ENCODE data around the gene PFN1. TPM values are rescaled to one million over a fixed set of nuclear protein-coding genes. Genes with fewer than 3 reads are reported as not detected.

PFN1 gene
- total RNA-seq, 4 donors from 2014 or later, result 170 to 396 (median 304) TPM

DNA sequence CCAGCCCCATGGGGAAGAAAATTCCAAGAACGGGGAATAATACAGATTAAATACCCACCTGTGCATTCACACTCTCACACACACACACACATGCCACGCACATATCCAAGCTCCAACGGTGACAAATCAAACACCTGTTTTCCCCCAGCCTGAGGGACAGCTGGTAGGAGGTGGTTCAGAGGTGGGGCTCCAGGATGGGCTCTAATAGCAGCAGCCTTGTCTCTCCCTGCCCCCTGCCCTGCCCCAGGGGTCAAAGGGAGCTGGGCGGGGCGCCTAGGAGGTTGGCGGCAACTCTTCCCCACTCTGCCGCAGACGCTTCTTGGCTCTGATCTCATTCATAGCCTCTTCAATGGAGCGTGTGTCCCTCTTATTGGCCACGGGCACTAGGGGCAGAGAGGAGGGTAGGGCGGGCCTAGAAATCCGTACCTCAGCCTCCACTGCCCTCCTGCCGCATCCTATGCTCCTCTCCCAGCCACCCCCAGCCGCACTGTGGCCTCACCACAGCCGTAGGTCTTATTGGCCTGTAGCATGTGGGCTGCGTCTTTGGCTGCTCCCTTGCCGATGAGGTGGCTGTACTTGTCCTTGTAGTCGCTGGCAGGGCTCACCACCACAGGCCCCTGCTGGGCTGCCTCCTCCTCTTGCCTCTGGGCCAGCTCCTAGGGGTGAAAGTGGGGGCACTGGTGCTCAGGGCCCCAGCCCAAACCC is 11.1 kb upstream of the PFN1 start:
- no peaks in the 10 kb centered on the region for H3K9me3 ChIP-seq
- no peak for DNase-seq
- H3K27ac ChIP-seq, result no peak overlapping the region
- intact Hi-C loops (cut with DNase I; ENCODE audit: low total_unique reads), result no loop called here
- H3K27me3 ChIP-seq, result no peaks in the 10 kb centered on the region
- no peaks in the 10 kb centered on the region for H3K4me1 ChIP-seq
- H3K4me3 ChIP-seq, result no peak overlapping the region
- no peak for TF ChIP-seq POLR2A (IDR thresholded peaks at IDR 0.05)
- TF ChIP-seq, protein P1, sequence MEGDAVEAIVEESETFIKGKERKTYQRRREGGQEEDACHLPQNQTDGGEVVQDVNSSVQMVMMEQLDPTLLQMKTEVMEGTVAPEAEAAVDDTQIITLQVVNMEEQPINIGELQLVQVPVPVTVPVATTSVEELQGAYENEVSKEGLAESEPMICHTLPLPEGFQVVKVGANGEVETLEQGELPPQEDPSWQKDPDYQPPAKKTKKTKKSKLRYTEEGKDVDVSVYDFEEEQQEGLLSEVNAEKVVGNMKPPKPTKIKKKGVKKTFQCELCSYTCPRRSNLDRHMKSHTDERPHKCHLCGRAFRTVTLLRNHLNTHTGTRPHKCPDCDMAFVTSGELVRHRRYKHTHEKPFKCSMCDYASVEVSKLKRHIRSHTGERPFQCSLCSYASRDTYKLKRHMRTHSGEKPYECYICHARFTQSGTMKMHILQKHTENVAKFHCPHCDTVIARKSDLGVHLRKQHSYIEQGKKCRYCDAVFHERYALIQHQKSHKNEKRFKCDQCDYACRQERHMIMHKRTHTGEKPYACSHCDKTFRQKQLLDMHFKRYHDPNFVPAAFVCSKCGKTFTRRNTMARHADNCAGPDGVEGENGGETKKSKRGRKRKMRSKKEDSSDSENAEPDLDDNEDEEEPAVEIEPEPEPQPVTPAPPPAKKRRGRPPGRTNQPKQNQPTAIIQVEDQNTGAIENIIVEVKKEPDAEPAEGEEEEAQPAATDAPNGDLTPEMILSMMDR (IDR thresholded peaks at IDR 0.05), result no peak
- H3K36me3 ChIP-seq, result no peaks in the 10 kb centered on the region

DNA sequence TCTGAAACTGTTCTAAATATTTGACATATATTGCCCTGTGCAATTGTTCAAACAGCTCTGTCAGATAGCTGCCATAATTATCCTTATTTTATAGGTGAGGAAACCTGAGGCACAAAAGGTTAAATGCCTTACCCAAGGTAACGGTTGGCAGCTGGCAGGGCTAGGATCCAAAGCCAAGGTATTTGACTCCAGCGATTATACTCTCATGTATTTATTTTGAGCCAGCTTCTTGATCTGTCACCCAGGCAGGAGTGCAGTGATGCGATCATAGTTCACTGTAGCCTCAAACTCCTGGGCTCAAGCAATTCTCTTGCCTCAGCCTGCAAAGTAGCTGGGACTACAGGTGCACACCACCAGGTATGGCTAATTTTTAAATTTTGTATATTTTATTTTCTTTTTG is 9.8 kb upstream of the PFN1 start:
- no peak for DNase-seq
- Histone ChIP-seq H3K27ac (no peak overlapping the region), H3K36me3 (no peaks in the 10 kb centered on the region), H3K4me1 (no peaks in the 10 kb centered on the region), H3K4me3 (no peak overlapping the region), H3K9me3 (no peaks in the 10 kb centered on the region), H3K27me3 (no peaks in the 10 kb centered on the region)
- intact Hi-C loops (cut with DNase I; ENCODE audit: low total_unique reads), result no loop called here
- TF ChIP-seq, protein P1 (IDR thresholded peaks at IDR 0.05), result no peak
- no peak for TF ChIP-seq POLR2A (IDR thresholded peaks at IDR 0.05)

DNA sequence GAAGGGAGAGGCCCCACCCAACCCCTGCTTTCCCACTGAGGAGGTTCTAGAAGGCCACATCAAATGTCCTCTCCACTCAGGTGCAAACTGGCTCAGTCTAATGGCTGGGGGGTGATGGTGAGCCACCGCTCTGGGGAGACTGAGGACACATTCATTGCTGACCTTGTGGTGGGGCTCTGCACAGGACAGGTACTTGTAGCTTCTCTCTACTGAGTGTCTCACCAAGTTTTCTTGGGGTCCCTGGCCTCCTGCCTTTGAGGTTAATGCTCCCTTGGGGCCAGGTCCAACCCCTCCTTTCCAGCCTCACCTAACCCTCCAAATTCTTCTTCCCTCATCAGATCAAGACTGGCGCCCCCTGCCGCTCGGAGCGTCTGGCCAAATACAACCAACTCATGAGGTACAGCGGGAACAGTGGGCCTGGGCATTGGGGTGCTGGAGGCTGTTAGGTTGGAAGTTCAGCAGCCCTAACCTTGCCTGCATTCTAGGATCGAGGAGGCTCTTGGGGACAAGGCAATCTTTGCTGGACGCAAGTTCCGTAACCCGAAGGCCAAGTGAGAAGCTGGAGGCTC is 8.2 kb upstream of the PFN1 start:
- Histone ChIP-seq H3K4me1 (no peaks in the 10 kb centered on the region), H3K9me3 (no peaks in the 10 kb centered on the region), H3K36me3 (no peaks in the 10 kb centered on the region), H3K4me3 (no peak overlapping the region), H3K27me3 (no peaks in the 10 kb centered on the region), H3K27ac (no peak overlapping the region)
- intact Hi-C loops (cut with DNase I; ENCODE audit: low total_unique reads), result no loop called here
- TF ChIP-seq, protein P1 (IDR thresholded peaks at IDR 0.05), result no peak
- no peak for TF ChIP-seq POLR2A (IDR thresholded peaks at IDR 0.05)
- DNase-seq, result no peak

DNA sequence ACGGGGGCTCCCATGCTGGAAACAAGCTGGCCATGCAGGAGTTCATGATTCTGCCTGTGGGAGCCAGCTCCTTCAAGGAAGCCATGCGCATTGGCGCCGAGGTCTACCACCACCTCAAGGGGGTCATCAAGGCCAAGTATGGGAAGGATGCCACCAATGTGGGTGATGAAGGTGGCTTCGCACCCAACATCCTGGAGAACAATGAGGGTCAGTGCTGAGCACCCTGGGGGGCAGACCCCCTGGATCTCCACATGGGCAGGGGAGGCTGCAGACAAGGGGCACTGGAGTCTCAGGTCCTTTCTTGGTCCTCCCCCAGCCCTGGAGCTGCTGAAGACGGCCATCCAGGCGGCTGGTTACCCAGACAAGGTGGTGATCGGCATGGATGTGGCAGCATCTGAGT is 6.8 kb upstream of the PFN1 start:
- intact Hi-C loops (cut with DNase I; ENCODE audit: low total_unique reads), result no loop called here
- Histone ChIP-seq H3K27me3 (no peaks in the 10 kb centered on the region), H3K4me1 (no peaks in the 10 kb centered on the region), H3K27ac (no peak overlapping the region), H3K4me3 (no peak overlapping the region), H3K36me3 (no peaks in the 10 kb centered on the region), H3K9me3 (no peaks in the 10 kb centered on the region)
- DNase-seq, result no peak
- TF ChIP-seq, protein P1 (IDR thresholded peaks at IDR 0.05), result no peak
- no peak for TF ChIP-seq POLR2A (IDR thresholded peaks at IDR 0.05)

DNA sequence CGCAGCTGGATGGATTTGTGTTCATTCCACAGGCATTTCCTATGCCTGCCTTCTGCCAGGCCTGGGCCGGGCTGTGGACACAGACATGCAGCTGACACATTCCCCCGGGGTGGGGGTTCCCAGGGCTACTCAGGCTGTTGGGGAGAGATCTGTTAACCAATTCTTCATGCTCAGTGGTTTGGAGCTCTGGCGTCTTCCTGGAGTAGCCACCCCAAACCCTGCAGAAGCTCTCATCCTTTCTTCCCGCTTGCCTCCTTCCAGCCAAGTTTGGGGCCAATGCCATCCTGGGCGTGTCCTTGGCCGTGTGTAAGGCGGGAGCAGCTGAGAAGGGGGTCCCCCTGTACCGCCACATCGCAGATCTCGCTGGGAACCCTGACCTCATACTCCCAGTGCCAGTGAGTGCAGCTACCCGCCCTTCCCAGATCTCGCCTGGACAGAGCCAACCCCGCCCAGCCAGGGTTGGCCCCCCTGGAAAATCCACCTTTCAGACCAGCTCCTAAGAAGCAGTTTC is 5.2 kb upstream of the PFN1 start:
- H3K9me3 ChIP-seq, result no peaks in the 10 kb centered on the region
- no peak overlapping the region for H3K27ac ChIP-seq
- H3K36me3 ChIP-seq, result no peaks in the 10 kb centered on the region
- no peaks in the 10 kb centered on the region for H3K27me3 ChIP-seq
- no peaks in the 10 kb centered on the region for H3K4me1 ChIP-seq
- DNase-seq, result no peak
- H3K4me3 ChIP-seq, result no peak overlapping the region
- no peak for TF ChIP-seq POLR2A (IDR thresholded peaks at IDR 0.05)
- TF ChIP-seq, protein P1 (IDR thresholded peaks at IDR 0.05), result no peak
- intact Hi-C loops (cut with DNase I; ENCODE audit: low total_unique reads), result no loop called here
